ENCODE data around the gene JPH2.

The JPH2 gene

DNA sequence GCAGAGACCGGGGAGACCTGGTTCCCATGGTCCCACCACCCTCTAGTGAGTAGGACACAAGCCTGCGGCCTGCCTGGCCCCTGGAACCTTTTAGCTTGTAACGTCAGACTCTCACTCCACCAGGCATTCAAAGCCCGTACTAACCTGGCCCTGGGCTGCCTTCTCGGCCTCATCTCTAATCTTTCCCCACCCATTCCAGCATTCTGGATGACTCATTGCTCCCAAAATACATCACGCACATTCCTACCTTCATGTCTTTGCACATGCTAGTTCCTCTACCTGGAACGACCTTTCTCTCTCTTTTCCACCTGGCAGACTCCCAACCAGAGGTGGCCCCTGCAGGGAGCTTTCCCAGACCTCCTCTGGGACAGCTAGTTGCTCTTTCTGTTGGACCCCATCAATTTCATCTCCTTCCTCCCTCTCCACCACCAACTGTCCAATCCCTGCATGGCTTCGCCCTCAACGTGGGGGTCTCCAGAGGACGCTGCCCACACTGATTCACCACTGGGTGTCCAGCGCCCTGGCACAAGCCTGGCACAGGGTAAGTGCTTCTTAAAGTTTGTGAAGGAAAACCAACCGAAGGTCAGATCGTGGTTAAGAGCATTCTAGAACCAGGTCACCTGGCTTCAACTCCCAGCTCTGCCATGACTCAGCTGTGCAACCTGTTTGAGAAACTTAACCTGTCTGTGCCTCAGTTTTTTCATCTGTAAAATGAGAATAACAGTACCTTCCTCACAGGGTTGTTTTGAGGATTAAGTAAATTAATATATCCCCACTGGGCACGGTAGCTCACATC is 35.2 kb downstream of the JPH2 start:
- Histone ChIP-seq H3K4me3 (no peak overlapping the region), H3K27me3 (no peaks in the 10 kb centered on the region), H3K4me2 (no peak overlapping the region), H3K27ac (no peak overlapping the region), H4K20me1 (peaks cover 0 to 7% (median 0%) of the 10 kb centered on the region in 11 experiments; a peak in 1 of 22 replicates), H3K9ac (no peak overlapping the region), H3K9me3 (replicated peaks in 1 of 11) (0 out of 22 replicates have a peak, but pooled peaks cover 0 to 5% (median 0%) of the 10 kb centered on the region in 11 experiments), H3K36me3 (peaks cover 0 to 74% (median 5%) of the 10 kb centered on the region in 11 experiments; a peak in 8 of 22 replicates), H3K4me1 (peaks cover 0 to 9% (median 3%) of the 10 kb centered on the region in 10 experiments; a peak in 6 of 20 replicates)
- no peak for TF ChIP-seq Cebpa-rat (IDR thresholded peaks at IDR 0.05)

DNA sequence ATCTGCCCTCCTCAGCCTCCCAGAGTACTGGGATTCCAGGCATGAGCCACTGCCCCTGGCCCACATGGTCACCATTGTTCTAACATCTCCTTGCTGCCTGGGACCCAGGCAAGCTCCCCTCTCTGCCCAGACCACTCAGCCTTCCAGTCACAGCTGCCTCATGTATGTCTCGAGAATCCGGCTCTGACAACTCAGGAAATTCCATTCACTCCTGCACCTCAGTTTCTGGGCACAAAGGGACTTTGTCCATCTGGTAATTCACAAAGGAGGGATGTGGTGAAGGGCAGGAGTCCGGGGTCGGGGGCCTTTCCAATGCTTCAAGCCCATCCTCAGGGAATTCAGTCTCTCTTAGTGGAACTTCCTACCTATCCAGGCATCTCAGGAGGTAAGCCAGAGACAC is 40.7 kb downstream of the JPH2 start:
- no peak for TF ChIP-seq Cebpa-rat (IDR thresholded peaks at IDR 0.05)

DNA sequence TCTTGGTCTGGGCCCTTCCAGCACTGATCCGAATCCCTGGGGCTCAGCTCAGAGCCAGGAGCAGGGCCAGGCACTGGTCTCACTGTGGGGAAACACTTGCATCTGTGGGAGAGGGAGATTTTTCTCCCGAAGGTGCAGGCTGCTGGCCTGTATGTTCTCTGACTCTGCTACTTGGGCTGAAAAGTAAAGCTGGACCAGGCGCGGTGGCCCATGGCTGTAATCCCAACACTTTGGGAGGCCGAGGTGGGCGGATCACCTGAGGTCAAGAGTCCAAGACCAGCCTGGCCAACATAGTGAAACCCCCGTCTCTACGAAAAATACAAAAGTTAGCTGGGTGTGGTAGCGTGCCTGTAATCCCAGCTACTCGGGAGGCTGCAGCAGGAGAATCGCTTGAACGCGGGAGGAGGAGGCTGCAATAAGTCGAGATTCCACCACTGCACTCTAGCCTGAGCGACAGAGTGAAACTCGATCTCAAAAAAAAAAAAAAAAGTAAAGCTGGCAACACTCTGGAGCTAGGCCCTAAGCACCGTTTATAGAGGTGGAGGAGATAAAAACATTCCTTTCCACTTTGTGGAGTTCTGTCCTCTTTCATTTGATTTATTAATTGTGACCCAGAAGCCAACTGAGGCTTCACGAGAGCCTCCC is 41.7 kb downstream of the JPH2 start:
- peaks cover 0 to 48% (median 0%) of the 10 kb centered on the region in 11 experiments; a peak in 7 of 22 replicates for H3K36me3 ChIP-seq
- peaks cover 0 to 6% (median 0%) of the 10 kb centered on the region in 10 experiments; a peak in 1 of 20 replicates for H3K4me1 ChIP-seq
- no peaks in the 10 kb centered on the region for H3K9me3 ChIP-seq (replicated peaks in 1 of 11)
- H3K27me3 ChIP-seq: no peaks in the 10 kb centered on the region
- H3K4me2 ChIP-seq: no peak overlapping the region
- H3K9ac ChIP-seq: no peak overlapping the region
- peaks cover 0 to 12% (median 0%) of the 10 kb centered on the region in 11 experiments; a peak in 3 of 22 replicates for H4K20me1 ChIP-seq
- no peak overlapping the region for H3K4me3 ChIP-seq
- TF ChIP-seq Cebpa-rat (IDR thresholded peaks at IDR 0.05): no peak
- H3K27ac ChIP-seq: no peak overlapping the region

More for the DNA sequence above, 40.7 kb downstream of the JPH2 start:
- Histone ChIP-seq H3K9ac (no peak overlapping the region), H3K4me1 (peaks cover 0 to 6% (median 0%) of the 10 kb centered on the region in 10 experiments; a peak in 1 of 20 replicates), H4K20me1 (peaks cover 0 to 12% (median 0%) of the 10 kb centered on the region in 11 experiments; a peak in 2 of 22 replicates), H3K36me3 (peaks cover 0 to 56% (median 0%) of the 10 kb centered on the region in 11 experiments; a peak in 7 of 22 replicates), H3K27ac (no peak overlapping the region), H3K4me3 (no peak overlapping the region), H3K9me3 (replicated peaks in 1 of 11) (0 out of 22 replicates have a peak, but pooled peaks cover 0 to 5% (median 0%) of the 10 kb centered on the region in 11 experiments), H3K27me3 (no peaks in the 10 kb centered on the region), H3K4me2 (no peak overlapping the region)

DNA sequence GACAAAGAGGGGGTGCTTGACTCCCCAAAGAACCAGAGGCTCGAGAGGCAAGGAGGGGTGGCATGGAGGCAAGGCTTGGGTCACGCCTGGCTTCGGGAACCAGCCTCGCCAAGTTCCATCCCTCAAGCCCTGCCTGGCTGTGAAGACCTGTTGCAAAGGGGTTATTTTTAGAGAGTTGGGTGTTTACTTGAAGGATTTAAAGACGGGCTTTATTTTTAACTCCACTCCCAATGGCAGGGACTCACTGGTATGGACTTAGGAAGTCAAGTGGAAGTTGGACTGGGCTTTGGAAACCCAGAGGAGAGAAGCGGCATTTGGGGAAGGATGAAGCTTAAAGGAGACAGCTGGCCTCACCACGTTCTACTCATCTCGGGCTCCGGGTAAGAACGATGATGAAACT is 43.1 kb downstream of the JPH2 start:
- no peak overlapping the region for H3K27ac ChIP-seq
- no peak for TF ChIP-seq Cebpa-rat (IDR thresholded peaks at IDR 0.05)
- H3K4me2 ChIP-seq: no peak overlapping the region
- no peaks in the 10 kb centered on the region for H3K9me3 ChIP-seq (replicated peaks in 1 of 11)
- no peak overlapping the region for H3K9ac ChIP-seq
- H3K4me3 ChIP-seq: no peak overlapping the region
- H3K27me3 ChIP-seq: no peaks in the 10 kb centered on the region
- peaks cover 0 to 8% (median 3%) of the 10 kb centered on the region in 10 experiments; a peak in 12 of 20 replicates for H3K4me1 ChIP-seq
- peaks cover 0 to 15% (median 0%) of the 10 kb centered on the region in 11 experiments; a peak in 4 of 22 replicates for H4K20me1 ChIP-seq
- H3K36me3 ChIP-seq: peaks cover 0 to 41% (median 0%) of the 10 kb centered on the region in 11 experiments; a peak in 7 of 22 replicates

DNA sequence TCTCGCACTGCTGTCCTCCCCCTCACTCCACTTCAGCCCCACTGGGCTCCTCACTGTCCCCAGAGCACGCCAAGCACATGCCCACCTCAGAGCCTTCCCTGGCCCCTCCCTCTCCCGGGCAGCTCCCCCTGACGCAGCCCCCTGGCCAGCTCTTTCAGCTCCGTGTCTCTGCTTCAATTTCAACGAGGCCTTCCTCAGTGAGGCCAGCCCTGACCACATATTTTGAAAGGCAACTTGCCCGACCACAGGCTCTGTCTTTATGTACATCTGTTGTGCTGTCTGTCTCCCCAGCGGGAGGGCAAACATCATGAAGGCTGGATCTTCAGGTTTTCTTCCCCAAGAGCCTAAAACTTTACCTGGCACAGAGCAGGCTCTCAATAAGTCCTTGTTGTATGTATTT is 44.6 kb downstream of the JPH2 start:
- H3K36me3 ChIP-seq: peaks cover 0 to 29% (median 0%) of the 10 kb centered on the region in 11 experiments; a peak in 6 of 22 replicates
- TF ChIP-seq Cebpa-rat (IDR thresholded peaks at IDR 0.05): no peak
- H3K4me2 ChIP-seq: no peak overlapping the region
- no peak overlapping the region for H3K27ac ChIP-seq
- H3K4me1 ChIP-seq: peaks cover 0 to 10% (median 5%) of the 10 kb centered on the region in 10 experiments; a peak in 12 of 20 replicates
- no peaks in the 10 kb centered on the region for H3K27me3 ChIP-seq
- peaks cover 0 to 18% (median 0%) of the 10 kb centered on the region in 11 experiments; a peak in 4 of 22 replicates for H4K20me1 ChIP-seq
- no peak overlapping the region for H3K4me3 ChIP-seq
- H3K9me3 ChIP-seq (replicated peaks in 1 of 11): no peaks in the 10 kb centered on the region
- H3K9ac ChIP-seq: no peak overlapping the region

DNA sequence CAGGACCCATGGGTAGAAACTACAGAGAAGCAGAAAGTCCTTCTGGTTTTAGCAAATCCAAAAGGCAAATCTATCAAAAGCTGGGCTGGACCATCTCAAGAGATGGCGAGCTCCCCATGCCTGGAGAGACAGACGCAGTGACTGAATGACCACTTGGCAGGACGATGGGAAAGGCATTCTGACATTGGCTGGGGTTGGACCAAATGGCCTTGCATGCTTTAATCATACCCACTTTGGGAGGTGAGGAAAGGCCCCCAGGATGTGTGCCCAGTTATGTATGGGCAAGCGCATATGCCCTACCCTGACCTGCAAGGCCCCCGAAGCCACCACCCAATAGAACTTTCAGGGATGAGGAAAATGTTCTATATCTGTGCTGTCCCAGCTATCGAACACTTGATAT is 45.1 kb downstream of the JPH2 start:
- Histone ChIP-seq H3K9ac (no peak overlapping the region), H4K20me1 (peaks cover 0 to 18% (median 0%) of the 10 kb centered on the region in 11 experiments; a peak in 4 of 22 replicates), H3K36me3 (peaks cover 0 to 25% (median 0%) of the 10 kb centered on the region in 11 experiments; a peak in 5 of 22 replicates), H3K27me3 (no peaks in the 10 kb centered on the region), H3K27ac (no peak overlapping the region), H3K9me3 (replicated peaks in 1 of 11) (no peaks in the 10 kb centered on the region), H3K4me2 (no peak overlapping the region), H3K4me3 (no peak overlapping the region), H3K4me1 (peaks cover 0 to 10% (median 5%) of the 10 kb centered on the region in 10 experiments; a peak in 12 of 20 replicates)
- no peak for TF ChIP-seq Cebpa-rat (IDR thresholded peaks at IDR 0.05)

DNA sequence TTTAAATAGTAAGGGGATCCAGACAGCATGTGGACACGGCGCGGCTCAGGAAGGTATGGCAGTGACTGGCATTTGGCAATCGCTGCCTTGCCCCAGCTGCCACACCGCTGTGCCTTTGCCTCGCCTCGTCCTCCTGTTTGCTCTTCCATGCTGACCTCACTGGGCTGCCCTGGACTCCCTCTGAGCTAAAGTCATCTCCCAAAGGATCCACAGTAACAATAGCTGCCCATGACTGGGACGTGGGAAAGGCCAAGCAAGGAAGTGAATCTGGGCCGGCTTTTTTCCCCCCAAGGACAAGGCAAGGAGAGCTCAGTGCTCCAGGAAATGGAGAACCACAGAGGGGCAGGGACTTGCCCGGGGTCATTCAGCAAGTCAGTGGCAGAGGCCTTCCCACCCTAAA is 48.1 kb downstream of the JPH2 start:
- Histone ChIP-seq H3K9ac (no peak overlapping the region), H3K27ac (no peak overlapping the region), H3K4me3 (no peak overlapping the region), H4K20me1 (peaks cover 0 to 28% (median 0%) of the 10 kb centered on the region in 11 experiments; a peak in 5 of 22 replicates), H3K4me1 (peaks cover 0 to 14% (median 7%) of the 10 kb centered on the region in 10 experiments; a peak in 13 of 20 replicates), H3K27me3 (no peaks in the 10 kb centered on the region), H3K9me3 (replicated peaks in 1 of 11) (no peaks in the 10 kb centered on the region), H3K4me2 (peak overlapping the region in 8 of 11 experiments; percentile 9 to 35 (median 22); a peak in 10 of 22 replicates), H3K36me3 (peaks cover 0 to 5% (median 0%) of the 10 kb centered on the region in 11 experiments; a peak in 2 of 22 replicates)
- no peak for TF ChIP-seq Cebpa-rat (IDR thresholded peaks at IDR 0.05)

DNA sequence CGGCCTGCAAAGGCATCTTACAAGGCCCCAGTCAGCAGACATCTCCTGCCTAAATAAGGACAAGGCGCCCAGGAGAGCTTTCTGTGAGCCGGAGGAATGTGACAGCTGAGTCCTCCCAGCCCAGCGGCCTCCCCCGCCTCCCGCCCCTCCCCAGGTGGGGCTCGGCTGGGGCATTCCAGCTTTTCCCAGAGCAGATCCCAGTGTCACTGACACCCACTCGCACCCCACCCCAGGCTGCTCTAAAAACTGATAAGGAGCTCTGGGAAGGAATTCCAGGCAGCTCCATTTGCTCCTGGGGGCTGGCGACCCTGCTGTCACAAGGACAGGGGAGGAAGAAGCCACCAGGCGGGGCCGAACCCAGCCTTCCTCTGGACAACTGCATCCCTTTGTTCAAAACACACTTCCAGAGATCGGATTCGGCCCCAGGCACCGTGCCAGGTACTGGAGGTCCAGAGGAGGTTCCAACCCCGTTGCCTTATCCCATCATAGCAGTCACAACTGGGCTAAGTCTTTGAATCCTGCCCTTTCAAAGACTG is 49.7 kb downstream of the JPH2 start:
- H3K4me3 ChIP-seq: no peak overlapping the region
- H3K9me3 ChIP-seq (replicated peaks in 1 of 11): no peaks in the 10 kb centered on the region
- H3K27ac ChIP-seq: no peak overlapping the region
- H3K4me1 ChIP-seq: peaks cover 0 to 14% (median 6%) of the 10 kb centered on the region in 10 experiments; a peak in 13 of 20 replicates
- TF ChIP-seq Cebpa-rat (IDR thresholded peaks at IDR 0.05): no peak
- no peak overlapping the region for H3K4me2 ChIP-seq
- H3K9ac ChIP-seq: no peak overlapping the region
- H3K36me3 ChIP-seq: no peaks in the 10 kb centered on the region; a peak in 1 of 22 replicates
- no peaks in the 10 kb centered on the region for H3K27me3 ChIP-seq
- H4K20me1 ChIP-seq: peaks cover 0 to 17% (median 0%) of the 10 kb centered on the region in 11 experiments; a peak in 5 of 22 replicates

All from BLaER1 treated with 17β-estradiol and CSF1 and Interleukin-3, amounts not matched to agents 10 nM and 100 nM (cell line).